Measurements from ENCODE around the gene PDE7B. TPM values are rescaled to one million over a fixed set of nuclear protein-coding genes. Genes with fewer than 3 reads are reported as not detected.

Gene PDE7B
- total RNA-seq, 1 experiment from 2014 or later, result not detected

DNA sequence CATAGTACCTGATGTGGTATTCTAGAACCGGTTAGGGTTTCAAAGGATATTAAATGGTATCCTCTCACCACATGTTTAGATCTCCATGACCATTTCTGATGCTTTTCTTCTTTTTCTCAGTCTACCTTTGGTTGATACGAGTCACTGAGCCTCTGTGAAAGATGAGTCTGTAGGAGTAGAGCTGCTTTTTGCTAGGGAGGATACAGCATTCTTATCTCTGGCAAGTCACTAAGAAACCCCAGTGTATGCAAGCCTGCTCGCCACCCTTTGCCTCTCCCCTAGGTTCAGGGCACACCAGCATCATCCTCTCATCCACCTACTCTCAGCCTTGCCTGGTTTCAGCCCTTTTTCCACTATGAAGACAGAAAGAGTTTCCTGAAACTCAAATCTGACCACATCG, 308.7 kb downstream of the PDE7B start:
- Histone ChIP-seq H3K9me3 (ENCODE audit: low read depth, low read length, poor library complexity, severe bottlenecking) (no peaks in the 10 kb centered on the region), H3K4me1 (ENCODE audit: insufficient read depth, low read length, poor library complexity, severe bottlenecking) (no peaks in the 10 kb centered on the region), H3K27me3 (replicated peaks; ENCODE audit: insufficient read depth, low read depth, low read length, poor library complexity) (peaks cover 8% of the 10 kb centered on the region), H3K4me3 (ENCODE audit: low read depth, low read length, poor library complexity, severe bottlenecking) (no peak overlapping the region), H3K36me3 (ENCODE audit: insufficient read depth, low read length, poor library complexity, severe bottlenecking) (no peaks in the 10 kb centered on the region), H3K27ac (ENCODE audit: low read depth, low read length, poor library complexity, severe bottlenecking) (no peak overlapping the region)
- BruUV-seq (replicated peaks), result no TSS peak
- TF ChIP-seq EZH2 (IDR thresholded peaks at IDR 0.05; ENCODE audit: borderline replicate concordance, low read depth, low read length, poor library complexity, severe bottlenecking), result no peak
- TF ChIP-seq, protein P1, sequence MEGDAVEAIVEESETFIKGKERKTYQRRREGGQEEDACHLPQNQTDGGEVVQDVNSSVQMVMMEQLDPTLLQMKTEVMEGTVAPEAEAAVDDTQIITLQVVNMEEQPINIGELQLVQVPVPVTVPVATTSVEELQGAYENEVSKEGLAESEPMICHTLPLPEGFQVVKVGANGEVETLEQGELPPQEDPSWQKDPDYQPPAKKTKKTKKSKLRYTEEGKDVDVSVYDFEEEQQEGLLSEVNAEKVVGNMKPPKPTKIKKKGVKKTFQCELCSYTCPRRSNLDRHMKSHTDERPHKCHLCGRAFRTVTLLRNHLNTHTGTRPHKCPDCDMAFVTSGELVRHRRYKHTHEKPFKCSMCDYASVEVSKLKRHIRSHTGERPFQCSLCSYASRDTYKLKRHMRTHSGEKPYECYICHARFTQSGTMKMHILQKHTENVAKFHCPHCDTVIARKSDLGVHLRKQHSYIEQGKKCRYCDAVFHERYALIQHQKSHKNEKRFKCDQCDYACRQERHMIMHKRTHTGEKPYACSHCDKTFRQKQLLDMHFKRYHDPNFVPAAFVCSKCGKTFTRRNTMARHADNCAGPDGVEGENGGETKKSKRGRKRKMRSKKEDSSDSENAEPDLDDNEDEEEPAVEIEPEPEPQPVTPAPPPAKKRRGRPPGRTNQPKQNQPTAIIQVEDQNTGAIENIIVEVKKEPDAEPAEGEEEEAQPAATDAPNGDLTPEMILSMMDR (conservative IDR thresholded peaks at IDR 0.05; ENCODE audit: low read depth, low read length), result no peak
- POLR2A ChIA-PET (ENCODE audit: low non-redundant PET), result no interaction called here
- CTCF ChIA-PET, result no interaction called here
- intact Hi-C loops (cut with micrococcal nuclease; ENCODE audit: unreplicated experiment), result no loop called here
- DNase-seq (ENCODE audit: low spot score), result no peak

DNA sequence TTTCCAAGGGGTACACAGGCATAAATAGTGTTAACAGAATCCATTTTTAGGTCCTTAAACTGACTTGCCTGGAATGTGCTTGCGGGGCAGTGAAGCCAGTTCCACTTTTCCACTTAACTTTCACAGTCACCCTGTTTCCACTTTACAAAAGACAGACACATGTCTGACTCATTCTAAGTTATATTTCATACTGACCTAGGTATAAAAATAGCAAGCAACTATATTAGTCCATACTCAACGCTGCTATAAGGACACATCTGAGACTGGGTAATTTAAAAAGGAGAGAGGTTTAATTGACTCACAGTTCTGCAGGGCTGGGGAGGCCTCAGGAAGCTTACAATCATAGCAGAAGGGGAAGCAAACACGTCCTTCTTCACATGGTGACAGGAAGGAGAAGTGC, 310.4 kb downstream of the PDE7B start:
- Histone ChIP-seq H3K4me1 (ENCODE audit: insufficient read depth, low read length, poor library complexity, severe bottlenecking) (no peaks in the 10 kb centered on the region), H3K36me3 (ENCODE audit: insufficient read depth, low read length, poor library complexity, severe bottlenecking) (no peaks in the 10 kb centered on the region), H3K9me3 (ENCODE audit: low read depth, low read length, poor library complexity, severe bottlenecking) (no peaks in the 10 kb centered on the region), H3K27me3 (replicated peaks; ENCODE audit: insufficient read depth, low read depth, low read length, poor library complexity) (peaks cover 8% of the 10 kb centered on the region), H3K4me3 (ENCODE audit: low read depth, low read length, poor library complexity, severe bottlenecking) (no peak overlapping the region), H3K27ac (ENCODE audit: low read depth, low read length, poor library complexity, severe bottlenecking) (no peak overlapping the region)
- ChIA-PET POLR2A (ENCODE audit: low non-redundant PET) (no interaction called here), CTCF (no interaction called here)
- no peak for DNase-seq (ENCODE audit: low spot score)
- intact Hi-C loops (cut with micrococcal nuclease; ENCODE audit: unreplicated experiment), result no loop called here
- BruUV-seq (replicated peaks), result no TSS peak
- TF ChIP-seq EZH2 (IDR thresholded peaks at IDR 0.05; ENCODE audit: borderline replicate concordance, low read depth, low read length, poor library complexity, severe bottlenecking), result no peak
- TF ChIP-seq, protein P1 (conservative IDR thresholded peaks at IDR 0.05; ENCODE audit: low read depth, low read length), result no peak

DNA sequence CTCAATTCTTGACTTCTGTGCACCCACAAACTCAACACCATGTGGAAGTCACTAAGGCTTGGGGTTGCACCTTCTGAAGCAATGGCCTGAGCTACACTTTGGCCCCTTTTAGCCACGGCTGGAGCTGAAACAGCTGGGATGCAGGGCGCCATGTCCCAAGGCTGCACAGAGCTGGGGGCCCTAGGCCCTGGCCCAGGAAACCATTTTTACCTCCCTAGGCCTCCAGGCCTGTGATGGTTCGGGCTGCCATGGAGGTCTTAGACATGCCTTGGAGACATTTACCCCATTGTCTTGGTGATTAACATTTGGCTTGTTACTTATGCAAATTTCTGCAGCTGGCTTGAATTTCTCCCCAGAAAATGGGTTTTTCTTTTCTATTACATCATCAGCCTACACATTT, 311.8 kb downstream of the PDE7B start:
- DNase-seq (ENCODE audit: low spot score), result no peak
- Histone ChIP-seq H3K27ac (ENCODE audit: low read depth, low read length, poor library complexity, severe bottlenecking) (no peak overlapping the region), H3K36me3 (ENCODE audit: insufficient read depth, low read length, poor library complexity, severe bottlenecking) (no peaks in the 10 kb centered on the region), H3K27me3 (replicated peaks; ENCODE audit: insufficient read depth, low read depth, low read length, poor library complexity) (peaks cover 8% of the 10 kb centered on the region), H3K4me3 (ENCODE audit: low read depth, low read length, poor library complexity, severe bottlenecking) (no peak overlapping the region), H3K4me1 (ENCODE audit: insufficient read depth, low read length, poor library complexity, severe bottlenecking) (no peaks in the 10 kb centered on the region), H3K9me3 (ENCODE audit: low read depth, low read length, poor library complexity, severe bottlenecking) (no peaks in the 10 kb centered on the region)
- TF ChIP-seq, protein P1 (conservative IDR thresholded peaks at IDR 0.05; ENCODE audit: low read depth, low read length), result no peak
- no peak for TF ChIP-seq EZH2 (IDR thresholded peaks at IDR 0.05; ENCODE audit: borderline replicate concordance, low read depth, low read length, poor library complexity, severe bottlenecking)
- ChIA-PET CTCF (no interaction called here), POLR2A (ENCODE audit: low non-redundant PET) (no interaction called here)
- intact Hi-C loops (cut with micrococcal nuclease; ENCODE audit: unreplicated experiment), result no loop called here
- no TSS peak for BruUV-seq (replicated peaks)

All from A673 (cell line).